ENCODE measurements around the gene CCL11. TPM values are rescaled to one million over a fixed set of nuclear protein-coding genes. Genes with fewer than 3 reads are reported as not detected.

The CCL11 gene
- total and polyA plus RNA-seq, 2 donors from 2014 or later: 1.0 TPM; not detected in 1

GRCh38 chr17:34283571-34283970 is 2.0 kb upstream of the CCL11 start:
- no peak overlapping the region for H3K9ac ChIP-seq (ENCODE audit: low read length in 3 of 3)
- intact Hi-C loops (cut with DNase I): no loop called here

GRCh38 chr17:34287875-34288274 is 2.3 kb downstream of the CCL11 start:
- Histone ChIP-seq H3K4me3 (ENCODE audit: low read length in 3 of 3) (no peak overlapping the region), H3K27me3 (ENCODE audit: control insufficient read depth, insufficient read depth, low read length) (no peaks in the 10 kb centered on the region), H3K36me3 (ENCODE audit: control insufficient read depth in 2 of 3, insufficient read depth in 3 of 3, low read length in 3 of 3) (no peaks in the 10 kb centered on the region), H3K9me3 (ENCODE audit: control insufficient read depth in 2 of 3, insufficient read depth in 1 of 3, low read length in 3 of 3) (no peaks in the 10 kb centered on the region), H3K27ac (ENCODE audit: low read depth in 2 of 2, low read length in 2 of 2) (no peak overlapping the region), H3K9ac (ENCODE audit: low read length in 3 of 3) (no peak overlapping the region), H3K4me1 (ENCODE audit: control insufficient read depth in 2 of 3, insufficient read depth in 2 of 3, low read depth in 1 of 3, low read length in 3 of 3) (no peaks in the 10 kb centered on the region)
- no peak for DNase-seq
- FAIRE-seq: no peak
- intact Hi-C loops (cut with DNase I): no loop called here
- no peak for TF ChIP-seq CTCF (IDR thresholded peaks at IDR 0.05; ENCODE audit: borderline replicate concordance, extremely low read depth, insufficient read depth)

More at GRCh38 chr17:34283571-34283970, 2.0 kb upstream of the CCL11 start:
- FAIRE-seq (no peak), DNase-seq (no peak)
- H3K36me3 ChIP-seq (ENCODE audit: control insufficient read depth in 2 of 3, insufficient read depth in 3 of 3, low read length in 3 of 3): no peaks in the 10 kb centered on the region
- H3K4me3 ChIP-seq (ENCODE audit: low read length in 3 of 3): no peak overlapping the region
- TF ChIP-seq CTCF (IDR thresholded peaks at IDR 0.05; ENCODE audit: borderline replicate concordance, extremely low read depth, insufficient read depth): no peak
- no peaks in the 10 kb centered on the region for H3K27me3 ChIP-seq (ENCODE audit: control insufficient read depth, insufficient read depth, low read length)
- no peak overlapping the region for H3K27ac ChIP-seq (ENCODE audit: low read depth in 2 of 2, low read length in 2 of 2)
- H3K9me3 ChIP-seq (ENCODE audit: control insufficient read depth in 2 of 3, insufficient read depth in 1 of 3, low read length in 3 of 3): no peaks in the 10 kb centered on the region
- no peaks in the 10 kb centered on the region for H3K4me1 ChIP-seq (ENCODE audit: control insufficient read depth in 2 of 3, insufficient read depth in 2 of 3, low read depth in 1 of 3, low read length in 3 of 3)

GRCh38 chr17:34290586-34290985 is 5.0 kb downstream of the CCL11 start:
- no peak for FAIRE-seq
- Histone ChIP-seq H3K4me3 (ENCODE audit: low read length in 3 of 3) (no peak overlapping the region), H3K27ac (ENCODE audit: low read depth in 2 of 2, low read length in 2 of 2) (no peak overlapping the region), H3K4me1 (ENCODE audit: control insufficient read depth in 2 of 3, insufficient read depth in 2 of 3, low read depth in 1 of 3, low read length in 3 of 3) (no peaks in the 10 kb centered on the region), H3K9me3 (ENCODE audit: control insufficient read depth in 2 of 3, insufficient read depth in 1 of 3, low read length in 3 of 3) (no peaks in the 10 kb centered on the region), H3K9ac (ENCODE audit: low read length in 3 of 3) (no peak overlapping the region), H3K36me3 (ENCODE audit: control insufficient read depth in 2 of 3, insufficient read depth in 3 of 3, low read length in 3 of 3) (no peaks in the 10 kb centered on the region), H3K27me3 (ENCODE audit: control insufficient read depth, insufficient read depth, low read length) (no peaks in the 10 kb centered on the region)
- TF ChIP-seq CTCF (IDR thresholded peaks at IDR 0.05; ENCODE audit: borderline replicate concordance, extremely low read depth, insufficient read depth): no peak
- no peak for DNase-seq
- intact Hi-C loops (cut with DNase I): no loop called here

GRCh38 chr17:34291721-34292348 is 6.3 kb downstream of the CCL11 start:
- no peaks in the 10 kb centered on the region for H3K4me1 ChIP-seq (ENCODE audit: control insufficient read depth in 2 of 3, insufficient read depth in 2 of 3, low read depth in 1 of 3, low read length in 3 of 3)
- no peak for FAIRE-seq

More at GRCh38 chr17:34291721-34292348, 6.3 kb downstream of the CCL11 start:
- Histone ChIP-seq H3K9me3 (ENCODE audit: control insufficient read depth in 2 of 3, insufficient read depth in 1 of 3, low read length in 3 of 3) (no peaks in the 10 kb centered on the region), H3K4me3 (ENCODE audit: low read length in 3 of 3) (no peak overlapping the region), H3K9ac (ENCODE audit: low read length in 3 of 3) (no peak overlapping the region), H3K36me3 (ENCODE audit: control insufficient read depth in 2 of 3, insufficient read depth in 3 of 3, low read length in 3 of 3) (no peaks in the 10 kb centered on the region), H3K27me3 (ENCODE audit: control insufficient read depth, insufficient read depth, low read length) (no peaks in the 10 kb centered on the region), H3K27ac (ENCODE audit: low read depth in 2 of 2, low read length in 2 of 2) (no peak overlapping the region)
- no peak for TF ChIP-seq CTCF (IDR thresholded peaks at IDR 0.05; ENCODE audit: borderline replicate concordance, extremely low read depth, insufficient read depth)
- intact Hi-C loops (cut with DNase I): no loop called here
- DNase-seq: no peak
